ENCODE measurements around the gene FEZ2. TPM values are rescaled to one million over a fixed set of nuclear protein-coding genes. Genes with fewer than 3 reads are reported as not detected.

Gene FEZ2
- total and polyA plus RNA-seq, 9 of the 15 experiments (the other 6 are each of a cell fraction or from before 2014, with no cell fraction given) = 9.9 to 35.5 (median 20.1) TPM

- TF ChIP-seq ZBTB11 (CRISPR knock-in tag; IDR thresholded peaks at IDR 0.05) (peak in 1 of 3 experiments; percentile 71; a peak in 2 of 6 replicates), PHF21A (IDR thresholded peaks at IDR 0.05; ENCODE audit: borderline replicate concordance, low read depth) (no peak), ESRRB (CRISPR knock-in tag; IDR thresholded peaks at IDR 0.05; ENCODE audit: borderline replicate concordance) (no peak), U2AF1 (optimal IDR thresholded peaks at IDR 0.05; ENCODE audit: low read depth, low read length) (no peak), MEF2D (tag; conservative IDR thresholded peaks at IDR 0.05; ENCODE audit: low read depth) (no peak), TFAM (CRISPR knock-in tag; conservative IDR thresholded peaks at IDR 0.05) (no peak), CEBPB (tag; IDR thresholded peaks at IDR 0.05) (no peak), ZBTB17 (CRISPR knock-in tag; IDR thresholded peaks at IDR 0.05) (no peak), HDGF (IDR thresholded peaks at IDR 0.05) (no peak), MAFG (tag; conservative IDR thresholded peaks at IDR 0.05) (no peak), HMGN3 (IDR thresholded peaks at IDR 0.05; ENCODE audit: borderline replicate concordance, extremely low read depth, insufficient read length, low read depth, low read length) (peak; percentile 52), SMARCC2 (IDR thresholded peaks at IDR 0.05; ENCODE audit: low read depth) (no peak), ZNF431 (CRISPR knock-in tag; IDR thresholded peaks at IDR 0.05) (no peak), ZNF444 (CRISPR knock-in tag; IDR thresholded peaks at IDR 0.05) (no peak), FOS (IDR thresholded peaks at IDR 0.05; ENCODE audit: extremely low read depth, insufficient read length) (no peak), LARP7 (IDR thresholded peaks at IDR 0.05) (no peak), GATA2 (CRISPR knock-in tag; IDR thresholded peaks at IDR 0.05) (no peak), ZBTB1 (CRISPR knock-in tag; IDR thresholded peaks at IDR 0.05; ENCODE audit: borderline replicate concordance, low read depth) (no peak)
- TF ChIP-seq, protein P1, sequence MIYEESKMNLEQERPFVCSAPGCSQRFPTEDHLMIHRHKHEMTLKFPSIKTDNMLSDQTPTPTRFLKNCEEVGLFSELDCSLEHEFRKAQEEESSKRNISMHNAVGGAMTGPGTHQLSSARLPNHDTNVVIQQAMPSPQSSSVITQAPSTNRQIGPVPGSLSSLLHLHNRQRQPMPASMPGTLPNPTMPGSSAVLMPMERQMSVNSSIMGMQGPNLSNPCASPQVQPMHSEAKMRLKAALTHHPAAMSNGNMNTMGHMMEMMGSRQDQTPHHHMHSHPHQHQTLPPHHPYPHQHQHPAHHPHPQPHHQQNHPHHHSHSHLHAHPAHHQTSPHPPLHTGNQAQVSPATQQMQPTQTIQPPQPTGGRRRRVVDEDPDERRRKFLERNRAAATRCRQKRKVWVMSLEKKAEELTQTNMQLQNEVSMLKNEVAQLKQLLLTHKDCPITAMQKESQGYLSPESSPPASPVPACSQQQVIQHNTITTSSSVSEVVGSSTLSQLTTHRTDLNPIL (CRISPR knock-in tag; IDR thresholded peaks at IDR 0.05) = no peak
Observed at GRCh38 chr2:36597532-36598377, at the start of gene FEZ2 (continued).

Data from K562 (cell line).